Fibroblast of lung (primary cell): ENCODE measurements around the gene NAPB.

Experiments used
- CTCF ChIP-seq, 2 donors: IDR thresholded peaks in 1 of 2; conservative IDR thresholded peaks in 1 of 2; 1 replicate in 1 of 2; 2 replicates in 1 of 2; pipeline ENCODE4 v1.5.1; 2011 to 2012; ENCODE audit warnings: low read length in 2 of 2, control low read depth in 1 of 2, inconsistent platforms in 1 of 2, low read depth in 1 of 2, mild to moderate bottlenecking in 1 of 2
- EZH2 ChIP-seq: IDR thresholded peaks from 2 replicates; pipeline ENCODE4 v1.5.1; 2012; ENCODE audit warnings: low read length, control low read depth, mild to moderate bottlenecking; ENCODE audit errors: missing control alignments

- TF ChIP-seq CTCF (conservative IDR thresholded peaks at IDR 0.05 in 1 of 2, IDR thresholded peaks at IDR 0.05 in 1 of 2; ENCODE audit: low read depth in 1 of 2, low read length in 2 of 2) (no peak), EZH2 (no peak)
Measured at GRCh38 chr20:23444859-23445258, 23.6 kb upstream of the NAPB start.
